ENCODE measurements around the gene PHLPP1.

- TF ChIP-seq CTCF (conservative IDR thresholded peaks at IDR 0.05; ENCODE audit: low read length) = no peak
- no peak for TF ChIP-seq EZH2phosphoT487 (IDR thresholded peaks at IDR 0.05; ENCODE audit: borderline replicate concordance, low read depth, low read length)
Observed at GRCh38 chr18:62784966-62785413, 69.6 kb downstream of the PHLPP1 start.

Data from OCI-LY7 (cell line).